HG03103 (cell line): ENCODE results near the gene WDR77.
A peak's percentile ranks its signal among the peaks of the same experiment; 100 is the strongest.

ENCODE experiments used
- ATAC-seq: cut with Tn5 transposase; IDR thresholded peaks from one replicate; pipeline ENCODE4 v1.9.1; 2021; ENCODE audit warnings: low read depth; ENCODE audit not compliant: unreplicated experiment

Gene WDR77

GRCh38 chr1:111441573-111442192 lies 7.4 kb downstream of the WDR77 start:
- ATAC-seq, result no peak

GRCh38 chr1:111439461-111440351 lies 9.3 kb downstream of the WDR77 start:
- no peak for ATAC-seq

GRCh38 chr1:111436726-111437125 lies 12.3 kb downstream of the WDR77 start:
- no peak for ATAC-seq

- no peak for ATAC-seq
Observed at GRCh38 chr1:111424281-111424680, 24.8 kb downstream of the WDR77 start.

- no peak for ATAC-seq
Observed at GRCh38 chr1:111422546-111423391, 26.3 kb downstream of the WDR77 start.

GRCh38 chr1:111420377-111420776 lies 28.7 kb downstream of the WDR77 start:
- no peak for ATAC-seq

GRCh38 chr1:111419037-111419436 lies 30.0 kb downstream of the WDR77 start:
- ATAC-seq, result no peak

GRCh38 chr1:111417755-111418154 lies 31.3 kb downstream of the WDR77 start:
- ATAC-seq, result no peak

GRCh38 chr1:111415461-111415860 lies 33.6 kb downstream of the WDR77 start:
- ATAC-seq, result no peak

- ATAC-seq, result no peak
Observed at GRCh38 chr1:111414756-111415155, 34.3 kb downstream of the WDR77 start.

GRCh38 chr1:111412839-111413238 lies 36.2 kb downstream of the WDR77 start:
- ATAC-seq, result no peak

GRCh38 chr1:111407301-111407700 lies 41.8 kb downstream of the WDR77 start:
- ATAC-seq, result no peak

- peak; percentile 96 for ATAC-seq
Observed at GRCh38 chr1:111406321-111406768, 42.7 kb downstream of the WDR77 start.

- ATAC-seq, result no peak
Observed at GRCh38 chr1:111404588-111404987, 44.5 kb downstream of the WDR77 start.

- no peak for ATAC-seq
Observed at GRCh38 chr1:111402083-111402482, 47.0 kb downstream of the WDR77 start.

GRCh38 chr1:111399792-111400610 lies 49.1 kb downstream of the WDR77 start:
- no peak for ATAC-seq

GRCh38 chr1:111392460-111392945 lies 56.6 kb downstream of the WDR77 start:
- ATAC-seq, result no peak

GRCh38 chr1:111392042-111392441 lies 57.0 kb downstream of the WDR77 start:
- ATAC-seq, result no peak
